ENCODE data around the gene BICC1.

The BICC1 gene

GRCh38 chr10:58754469-58755339 lies 242.0 kb downstream of the BICC1 start:
- no peak for DNase-seq

DNA sequence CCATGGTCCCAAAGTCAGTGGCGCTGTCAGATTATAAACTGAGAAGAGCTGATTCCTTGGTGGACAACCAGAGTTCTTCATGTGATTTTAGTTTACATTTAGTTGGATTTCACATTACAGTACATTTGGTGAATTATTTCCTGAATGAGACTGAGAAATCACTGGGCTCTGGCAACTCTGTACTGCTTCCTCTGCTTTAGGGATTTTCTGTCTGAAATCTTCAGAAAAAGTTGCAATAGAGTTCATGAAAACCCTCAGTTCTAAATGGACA lies 242.6 kb downstream of the BICC1 start:
- no peak for DNase-seq

DNA sequence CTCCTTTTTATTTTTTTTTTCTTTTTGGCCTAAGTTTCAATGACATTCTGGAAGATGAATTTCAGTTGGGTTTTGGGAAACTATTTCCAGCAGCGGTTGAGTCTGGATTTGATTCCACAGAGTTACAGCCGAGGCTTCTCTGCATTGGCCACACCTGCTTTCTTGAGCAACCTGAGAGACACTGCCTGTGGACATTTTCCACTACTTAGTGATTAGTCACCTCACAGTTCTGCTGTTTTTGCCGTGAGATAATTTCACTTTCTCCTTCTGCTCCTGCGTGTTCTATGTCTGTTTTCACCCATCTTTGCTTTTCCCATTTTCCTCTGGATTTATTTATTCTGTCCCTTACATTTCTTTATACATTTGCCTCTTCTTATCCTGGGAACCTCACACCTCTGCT lies 243.0 kb downstream of the BICC1 start:
- no peak for DNase-seq

DNA sequence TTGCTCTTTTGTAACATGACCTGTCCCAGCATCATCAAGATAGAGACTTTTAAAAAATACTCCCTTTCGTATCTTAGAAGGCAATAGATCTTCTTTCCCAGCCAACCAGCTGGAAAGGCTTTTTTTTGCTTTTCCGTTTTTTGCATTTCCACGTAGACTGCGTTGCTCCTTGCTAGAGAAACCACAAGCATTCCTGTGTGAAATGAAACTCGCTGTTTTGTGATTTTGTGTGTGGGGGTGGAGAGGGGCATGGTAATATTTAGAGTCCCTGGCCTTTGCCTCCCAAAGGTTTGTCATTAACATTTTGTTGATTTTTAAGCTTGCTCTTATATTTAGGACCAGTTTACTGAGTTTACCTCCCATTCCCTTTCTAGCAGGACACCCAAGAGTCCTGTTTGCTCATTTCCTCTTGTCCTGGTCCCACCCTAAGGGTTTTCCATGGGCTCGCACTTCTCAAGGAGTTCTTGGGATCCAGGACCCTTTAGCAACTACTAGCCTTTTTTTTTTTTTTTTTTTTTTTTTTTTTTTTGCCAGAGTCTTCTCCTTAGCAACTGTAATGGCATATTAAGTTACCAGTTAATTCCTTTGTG lies 243.6 kb downstream of the BICC1 start:
- no peak for DNase-seq

GRCh38 chr10:58757352-58758065 lies 244.8 kb downstream of the BICC1 start:
- no peak for DNase-seq

DNA sequence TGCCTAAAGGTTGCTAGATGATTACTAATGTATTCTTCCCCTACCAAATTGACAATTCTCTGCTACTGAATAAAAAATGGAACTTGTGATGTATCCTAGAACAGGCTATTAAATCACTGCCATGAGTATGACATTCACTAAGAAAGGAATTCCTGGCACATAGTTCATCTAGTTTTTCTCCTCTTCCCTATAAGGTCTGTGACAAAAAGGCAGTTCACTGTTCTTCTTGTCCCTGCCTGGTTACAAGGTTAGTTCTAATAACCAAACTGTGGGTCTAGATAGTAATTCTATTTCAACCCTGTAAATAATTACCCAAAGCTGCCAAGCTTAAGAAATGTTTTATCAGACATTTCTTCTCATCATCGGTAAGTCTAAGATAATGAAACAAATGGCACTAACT lies 245.6 kb downstream of the BICC1 start:
- DNase-seq: no peak

DNA sequence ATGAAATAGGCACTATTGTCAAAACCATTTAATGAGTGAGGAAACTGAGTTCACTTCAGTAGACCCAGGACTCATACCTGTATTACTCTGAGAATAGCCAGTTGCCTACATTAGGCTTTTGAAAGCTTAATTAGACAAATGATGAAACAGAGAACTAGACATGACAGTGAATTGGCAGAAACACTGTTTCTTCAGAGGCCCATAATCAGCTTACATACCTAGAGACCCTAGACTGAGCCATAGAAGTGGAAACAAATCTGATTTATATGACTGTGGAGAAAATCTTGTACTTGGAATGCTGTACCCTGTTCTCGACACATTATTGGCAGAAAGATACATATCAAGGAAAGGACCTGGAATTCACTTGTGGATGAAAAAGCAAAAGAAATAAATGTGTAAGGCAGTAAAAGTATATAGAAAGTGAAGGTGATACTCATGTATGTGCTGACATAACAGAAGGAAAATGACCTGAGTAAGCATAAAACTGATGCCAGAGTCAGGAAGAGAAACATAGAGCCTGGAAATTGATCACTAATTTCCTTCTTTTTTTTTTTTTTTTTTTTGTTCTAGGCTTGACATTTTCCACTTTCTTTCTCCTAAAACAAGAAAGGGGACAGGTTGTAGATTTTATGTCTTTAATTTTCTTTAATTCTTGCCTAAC lies 251.5 kb downstream of the BICC1 start:
- DNase-seq: no peak

- no peak for DNase-seq
Measured at GRCh38 chr10:58765910-58766309, 253.2 kb downstream of the BICC1 start.

- no peak for DNase-seq
Measured at GRCh38 chr10:58767652-58768051, 255.0 kb downstream of the BICC1 start.

DNA sequence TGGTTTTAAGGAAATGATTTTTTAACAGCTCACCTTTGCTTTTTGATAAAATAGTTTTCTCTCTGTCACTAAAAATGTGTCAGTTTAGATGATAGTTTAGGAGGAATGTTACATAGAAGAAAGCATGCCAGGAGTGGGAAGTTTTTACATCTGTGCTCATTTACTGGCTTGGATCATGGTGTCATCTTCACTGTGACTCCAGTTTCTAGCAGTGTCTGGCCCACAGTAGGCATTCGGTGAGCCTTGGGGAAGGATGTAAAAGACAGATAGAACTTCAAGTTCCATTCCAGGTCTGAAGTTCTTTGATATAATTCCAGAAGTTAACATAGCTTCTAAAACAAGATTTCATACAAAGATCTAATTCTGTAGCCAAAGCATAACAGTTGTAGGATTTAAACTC lies 259.2 kb downstream of the BICC1 start:
- no peak for DNase-seq

DNA sequence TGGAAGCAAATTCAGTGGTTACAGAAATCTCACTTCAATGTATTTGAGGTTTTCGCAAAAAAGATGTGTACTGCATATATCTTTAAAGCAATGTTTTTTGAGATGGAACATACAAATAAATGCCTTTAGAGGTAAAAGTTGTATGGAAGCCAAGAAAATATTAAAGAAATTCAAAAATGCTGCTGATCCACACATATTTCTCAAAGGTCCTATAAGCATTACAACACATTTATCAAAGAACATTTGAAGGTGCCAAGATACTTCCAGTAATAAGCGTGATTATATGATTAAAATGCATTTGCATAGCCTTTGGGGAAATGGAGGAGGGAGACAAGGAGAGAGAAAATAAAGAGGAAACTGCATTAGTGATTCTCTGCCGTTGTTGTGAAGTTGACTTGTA lies 260.1 kb downstream of the BICC1 start:
- no peak for DNase-seq

DNA sequence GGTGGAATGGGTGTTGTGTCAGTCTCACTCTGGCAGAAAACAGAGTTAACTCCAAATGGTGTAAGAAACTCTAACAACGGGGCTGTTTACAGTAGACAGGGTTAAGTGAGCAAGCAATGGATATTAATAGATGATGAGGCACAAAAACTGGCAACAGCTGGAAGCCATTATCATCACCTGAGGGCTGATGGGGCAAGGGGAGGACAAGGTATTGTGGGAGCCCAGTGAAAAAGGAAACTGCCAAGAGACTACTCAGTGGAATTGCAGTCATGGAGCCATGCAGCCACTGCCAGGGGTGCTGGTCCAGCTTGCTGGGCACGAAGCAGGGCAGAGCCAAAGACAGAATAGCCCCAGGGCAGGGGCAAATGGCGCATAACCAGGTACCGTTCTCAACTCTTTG lies 260.7 kb downstream of the BICC1 start:
- DNase-seq: no peak

DNA sequence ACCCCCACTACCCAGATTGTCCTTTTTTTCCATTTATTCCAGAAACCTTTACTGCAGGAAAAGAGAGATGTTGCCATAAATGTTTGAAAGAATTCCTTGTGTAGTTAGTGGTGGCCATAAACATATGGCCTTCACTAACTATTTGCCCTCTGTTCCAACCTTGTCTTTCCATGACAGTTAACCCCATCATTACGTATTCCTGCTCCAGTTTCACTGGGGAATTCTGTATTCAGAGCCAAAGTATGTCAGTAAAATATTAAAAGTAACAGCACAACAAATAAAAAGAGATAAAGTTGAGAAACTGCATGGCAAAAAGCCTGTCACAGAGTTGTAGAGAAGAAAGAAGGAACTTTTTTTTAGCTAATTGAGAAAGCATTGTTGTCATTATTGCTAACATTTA lies 261.3 kb downstream of the BICC1 start:
- DNase-seq: no peak

DNA sequence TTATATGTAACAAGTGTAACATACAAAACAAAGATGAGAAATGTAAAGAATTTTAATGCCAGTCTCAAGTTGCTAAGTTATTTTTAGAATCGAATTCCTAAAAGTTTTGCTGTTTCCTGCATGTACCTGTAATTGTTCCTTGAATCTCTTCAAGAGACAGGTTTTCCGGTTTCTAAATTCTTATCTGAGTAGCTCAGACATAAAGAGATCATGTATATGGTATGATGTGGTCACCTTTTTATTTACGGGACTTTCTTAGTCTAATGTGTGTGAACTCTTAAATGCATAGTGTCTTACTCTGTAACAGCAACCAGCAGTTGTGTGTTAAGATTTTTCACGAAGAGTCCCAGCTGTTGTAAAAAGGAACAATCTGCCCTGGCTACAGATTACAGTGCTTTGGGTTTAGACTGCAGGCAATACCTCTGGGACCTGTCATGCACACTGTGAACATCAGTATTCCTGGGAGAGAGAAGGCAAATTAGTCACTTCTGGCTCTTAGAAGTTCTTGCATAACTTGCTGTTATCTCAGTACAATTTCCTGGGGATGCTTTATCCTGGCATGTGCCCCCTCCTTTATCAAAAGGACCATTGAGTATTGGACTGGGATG lies 263.4 kb downstream of the BICC1 start:
- DNase-seq: no peak

GRCh38 chr10:58776568-58777318 lies 264.1 kb downstream of the BICC1 start:
- DNase-seq: no peak

DNA sequence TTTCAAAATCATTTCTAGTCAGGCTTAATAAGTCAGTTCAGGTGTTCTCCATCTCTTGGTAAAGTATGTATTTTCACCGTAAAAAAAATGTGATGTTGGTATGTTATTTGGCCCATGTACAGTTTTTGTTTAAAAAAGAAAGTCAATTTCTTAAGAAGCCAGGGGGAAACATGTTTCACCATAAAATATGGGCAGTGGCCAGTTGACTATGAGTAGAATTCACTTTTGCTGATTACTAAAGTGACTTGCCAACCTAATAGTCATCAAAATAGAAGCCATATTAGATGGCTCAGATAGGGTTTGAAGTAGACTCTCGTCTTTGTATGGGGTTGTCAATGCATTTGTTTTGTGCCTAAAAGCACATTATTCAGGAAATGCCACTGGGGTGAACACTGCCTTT lies 266.3 kb downstream of the BICC1 start:
- DNase-seq: no peak

GRCh38 chr10:58779594-58779993 lies 266.9 kb downstream of the BICC1 start:
- no peak for DNase-seq

GRCh38 chr10:58780476-58780875 lies 267.8 kb downstream of the BICC1 start:
- DNase-seq: no peak

- DNase-seq: no peak
Measured at GRCh38 chr10:58781873-58782488, 269.3 kb downstream of the BICC1 start.

DNA sequence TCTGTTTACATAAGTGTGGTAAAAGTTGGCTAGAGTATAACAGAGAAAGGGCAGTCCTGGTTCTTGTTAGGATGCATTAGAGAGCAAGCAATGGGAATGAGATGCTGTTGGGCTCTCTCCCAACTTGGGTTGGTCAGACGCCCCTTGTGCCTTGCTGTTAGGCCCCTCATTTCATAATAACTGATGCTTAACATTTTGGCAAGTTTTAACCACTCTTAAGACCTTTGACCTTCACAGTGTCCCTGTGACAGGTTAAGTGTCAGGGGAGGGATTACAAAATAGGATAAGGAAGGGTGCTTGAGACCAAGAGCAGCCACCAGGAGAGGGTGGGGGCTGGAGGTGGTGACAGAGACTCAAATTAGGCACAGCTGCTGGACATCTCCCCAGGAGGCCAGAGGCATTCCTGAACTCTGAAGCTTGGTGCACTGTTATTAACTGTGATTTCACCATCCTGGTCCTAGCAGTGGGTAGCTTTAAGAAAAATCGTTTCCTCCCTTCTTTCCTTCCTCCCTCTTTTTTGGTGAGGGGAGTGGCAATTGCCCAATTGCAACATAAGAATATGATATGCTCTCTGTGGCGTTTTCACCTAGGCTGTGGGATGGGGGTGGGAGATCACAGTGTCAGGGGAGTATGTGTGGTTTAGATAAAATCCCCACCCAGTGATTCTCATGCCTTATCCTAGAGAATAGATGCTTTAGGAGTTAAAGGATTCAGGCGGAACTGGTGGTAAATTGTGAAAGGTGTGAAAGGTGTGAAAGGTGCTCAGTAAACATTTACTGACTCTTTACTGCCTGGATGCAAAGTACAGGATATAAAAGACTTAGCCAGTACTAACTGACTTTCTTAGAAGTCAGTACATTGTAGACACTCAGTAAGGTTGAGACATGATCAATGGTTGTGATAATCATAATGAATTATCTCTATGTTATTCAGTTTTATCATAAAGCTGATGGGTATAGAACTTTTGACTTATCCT lies 270.5 kb downstream of the BICC1 start:
- DNase-seq: no peak

GRCh38 chr10:58784361-58784760 lies 271.7 kb downstream of the BICC1 start:
- DNase-seq: no peak

Data from activated gamma-delta T cell treated with Interleukin-2 at 50 U/mL for 16 hours (primary cell).